ENCODE measurements around the gene RFK.

DNA sequence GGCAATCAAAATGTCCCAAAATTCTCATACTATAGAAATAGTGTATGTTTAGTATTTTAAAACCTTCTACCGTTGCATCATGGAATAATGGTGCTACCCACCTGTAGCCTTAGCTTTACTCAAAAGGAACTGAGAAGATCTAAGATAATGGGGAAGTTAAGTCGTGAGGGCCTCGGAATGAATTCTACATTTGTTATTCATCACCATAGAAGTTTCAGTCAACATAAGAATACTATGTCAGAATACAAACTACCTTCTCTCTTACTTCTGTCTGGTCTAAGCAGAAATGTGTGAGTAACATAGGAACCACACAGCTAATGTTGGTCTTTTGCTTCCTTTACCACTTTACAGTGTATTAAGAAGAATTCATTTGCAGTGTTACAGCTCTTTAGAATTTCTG, 43.2 kb downstream of the RFK start:
- TF ChIP-seq POLR2A (IDR thresholded peaks at IDR 0.05; ENCODE audit: low read depth, low read length) (no peak), POLR2AphosphoS5 (IDR thresholded peaks at IDR 0.05; ENCODE audit: low read depth, low read length) (no peak), TAF1 (IDR thresholded peaks at IDR 0.05; ENCODE audit: borderline replicate concordance, low read depth, low read length) (no peak)

Data from GM12892 (cell line).